ENCODE results near the gene TRIM60. TPM values are rescaled to one million over a fixed set of nuclear protein-coding genes. Genes with fewer than 3 reads are reported as not detected.

Gene TRIM60
- total and polyA plus RNA-seq, 2 of the 4 experiments (the other 2 are of a cell fraction) = not detected

- ATAC-seq (ENCODE audit: low read depth) (no peak), DNase-seq (no peak)
- H3K56ac ChIP-seq (ENCODE audit: extremely low read depth, insufficient read depth, low read length) = no peak overlapping the region
- no peaks in the 10 kb centered on the region for H3K9me1 ChIP-seq (ENCODE audit: insufficient read depth, low read length)
- H2BK5ac ChIP-seq (ENCODE audit: low read depth, low read length, poor library complexity, severe bottlenecking) = no peak overlapping the region
- intact Hi-C loops (cut with micrococcal nuclease) = no loop called here
- dilution Hi-C loops (cut with HindIII; ENCODE audit: low sequenced_read_pairs, unreplicated experiment) = no loop called here
- H2AK9ac ChIP-seq (replicated peaks; ENCODE audit: low read depth, low read length, poor library complexity) = no peak overlapping the region
- H2AFZ ChIP-seq (replicated peaks; ENCODE audit: low read length, poor library complexity) = no peak overlapping the region
- no peaks in the 10 kb centered on the region; the same call in 1 of the 2 replicates for H3K27me3 ChIP-seq (ENCODE audit: control insufficient read depth, insufficient read depth, low read length)
- H3K9me3 ChIP-seq (ENCODE audit: control insufficient read depth, insufficient read depth, low read length) = no peaks in the 10 kb centered on the region
- no peak overlapping the region for H3K4me2 ChIP-seq (ENCODE audit: low read depth, low read length)
- H3K9ac ChIP-seq (ENCODE audit: low read depth, low read length) = no peak overlapping the region
- H4K5ac ChIP-seq (ENCODE audit: low read depth, low read length) = no peak overlapping the region
- H3K4me1 ChIP-seq (ENCODE audit: control insufficient read depth, insufficient read depth, low read length) = no peaks in the 10 kb centered on the region
- no peaks in the 10 kb centered on the region for H3K36me3 ChIP-seq (ENCODE audit: control insufficient read depth, insufficient read depth, low read length)
- H3K79me1 ChIP-seq (ENCODE audit: low read depth in 1 of 2, low read length in 2 of 2) = no peaks in the 10 kb centered on the region
- no peak overlapping the region for H3K4ac ChIP-seq (ENCODE audit: low read depth, low read length)
- in situ Hi-C loops (cut with MboI; ENCODE audit: low sequenced_read_pairs) = no loop called here
- H3K23ac ChIP-seq (ENCODE audit: low read depth, low read length) = no peak overlapping the region
- H3K18ac ChIP-seq (ENCODE audit: low read depth, low read length) = no peak overlapping the region
- no peaks in the 10 kb centered on the region for H4K20me1 ChIP-seq (ENCODE audit: insufficient read depth, low read length)
- H2BK20ac ChIP-seq (ENCODE audit: low read depth, low read length) = no peak overlapping the region
- BruUV-seq (replicated peaks) = no TSS peak
- no peak overlapping the region for H4K91ac ChIP-seq (ENCODE audit: insufficient read depth, low read depth, low read length)
- 66% methylated on average over 7 of the region's 9 CpGs; no CpG with 5 or more reads in 1 of the 2 experiments for WGBS, 2 experiments (ENCODE audit: extremely low coverage in 2 of 2, insufficient read length in 1 of 2)
- H4K8ac ChIP-seq (ENCODE audit: low read depth in 2 of 2, low read length in 2 of 2) = no peak overlapping the region
- POLR2A ChIA-PET (ENCODE audit: unreplicated experiment) = no interaction called here
- H3K27ac ChIP-seq (ENCODE audit: insufficient read depth, low read length) = no peak overlapping the region
- H2BK15ac ChIP-seq (ENCODE audit: low read depth, low read length) = no peak overlapping the region
- H3K14ac ChIP-seq (replicated peaks; ENCODE audit: low read depth, low read length) = no peak overlapping the region
- CTCF ChIA-PET = interaction anchor here (0.6 to 0.9 kb wide), 2 partner anchors 9 to 55 kb away, joined by 3 to 4 read pairs; no protein-coding TSS in a partner anchor
- H2AK5ac ChIP-seq (ENCODE audit: low read depth, low read length) = no peak overlapping the region
- TF ChIP-seq CTCF (conservative IDR thresholded peaks at IDR 0.05; ENCODE audit: low read depth, low read length) (no peak), RAD21 (IDR thresholded peaks at IDR 0.05; ENCODE audit: low read length) (no peak), NFE2L2 (IDR thresholded peaks at IDR 0.05; ENCODE audit: low read depth, low read length) (no peak), RCOR1 (IDR thresholded peaks at IDR 0.05; ENCODE audit: insufficient replicate concordance, low read length) (no peak), CEBPB (IDR thresholded peaks at IDR 0.05; ENCODE audit: low read depth, low read length) (no peak), CHD1 (IDR thresholded peaks at IDR 0.05; ENCODE audit: low read depth, low read length) (no peak), SMC3 (IDR thresholded peaks at IDR 0.05; ENCODE audit: low read depth, low read length) (no peak), MXI1 (IDR thresholded peaks at IDR 0.05; ENCODE audit: borderline replicate concordance, low read depth, low read length) (no peak), RFX5 (IDR thresholded peaks at IDR 0.05; ENCODE audit: low read depth, low read length) (no peak), MAFK (IDR thresholded peaks at IDR 0.05; ENCODE audit: low read depth, low read length) (no peak)
- H2BK120ac ChIP-seq (ENCODE audit: low read depth, low read length) = no peak overlapping the region
- H3K4me3 ChIP-seq (ENCODE audit: insufficient read depth, low read depth, low read length) = no peak overlapping the region
These were observed 23.8 kb downstream of the TRIM60 start for GRCh38 chr4:165055601-165056000.
